Measurements from ENCODE around the gene CCDC28B. TPM values are rescaled to one million over a fixed set of nuclear protein-coding genes. Genes with fewer than 3 reads are reported as not detected.

The CCDC28B gene
- total and polyA plus RNA-seq, 2 of the 13 experiments (the other 11 are each of a cell fraction or from before 2014, with no cell fraction given): 2.6 to 3.5 TPM

GRCh38 chr1:32221980-32222755 is 21.8 kb downstream of the CCDC28B start, which contains the start of the genes EIF3I and TMEM234 (continued):
- TF ChIP-seq ZNF546 (CRISPR knock-in tag; conservative IDR thresholded peaks at IDR 0.05): 0 out of 2 replicates have a peak, but pooled peaks have one; percentile 47
- no peak for TF ChIP-seq NFE2L2 (IDR thresholded peaks at IDR 0.05; ENCODE audit: low read length)
- TF ChIP-seq THAP7 (CRISPR knock-in tag; IDR thresholded peaks at IDR 0.05): no peak
- TF ChIP-seq ZNF20 (CRISPR knock-in tag; IDR thresholded peaks at IDR 0.05): no peak
- TF ChIP-seq FIP1L1 (IDR thresholded peaks at IDR 0.05; ENCODE audit: borderline replicate concordance, insufficient read depth, low read depth, low read length): no peak
- peak; percentile 48; the same call in 1 of the 2 replicates for TF ChIP-seq ATF7-NPFF (CRISPR knock-in tag; IDR thresholded peaks at IDR 0.05; ENCODE audit: low read depth)
- TF ChIP-seq ZNF280B (CRISPR knock-in tag; IDR thresholded peaks at IDR 0.05; ENCODE audit: borderline replicate concordance): peak; percentile 37; the same call in 1 of the 2 replicates
- TF ChIP-seq ZNF792 (CRISPR knock-in tag; IDR thresholded peaks at IDR 0.05): no peak
- TF ChIP-seq ZXDC (CRISPR knock-in tag; IDR thresholded peaks at IDR 0.05): no peak
- TF ChIP-seq ZFP37 (CRISPR knock-in tag; IDR thresholded peaks at IDR 0.05; ENCODE audit: borderline replicate concordance): no peak
- no peak; the same call in 1 of the 2 replicates for TF ChIP-seq ZNF33B (CRISPR knock-in tag; IDR thresholded peaks at IDR 0.05)
- no peak; the same call in 1 of the 2 replicates for TF ChIP-seq ZHX2 (IDR thresholded peaks at IDR 0.05; ENCODE audit: low read depth)
- no peak for TF ChIP-seq ZHX2 (CRISPR knock-in tag; IDR thresholded peaks at IDR 0.05; ENCODE audit: borderline replicate concordance)
- TF ChIP-seq ZNF224 (CRISPR knock-in tag; IDR thresholded peaks at IDR 0.05): peak; percentile 79; the same call in 1 of the 2 replicates
- TF ChIP-seq NCOR1 (IDR thresholded peaks at IDR 0.05; ENCODE audit: borderline replicate concordance, low read length): no peak
- TF ChIP-seq ZNF468 (CRISPR knock-in tag; IDR thresholded peaks at IDR 0.05): no peak
- peak; percentile 91 for TF ChIP-seq PHF8 (CRISPR knock-in tag; IDR thresholded peaks at IDR 0.05)
- TF ChIP-seq THAP11 (CRISPR knock-in tag; IDR thresholded peaks at IDR 0.05): peak; percentile 89
- TF ChIP-seq FOXM1 (CRISPR knock-in tag; IDR thresholded peaks at IDR 0.05): no peak
